ENCODE data around the gene PCMTD2.
"Not testable (repeated sequence)": the region's sequence is repeated elsewhere in the genome, so short reads cannot be mapped to it uniquely, and the experiment has no call there.

Gene PCMTD2

DNA sequence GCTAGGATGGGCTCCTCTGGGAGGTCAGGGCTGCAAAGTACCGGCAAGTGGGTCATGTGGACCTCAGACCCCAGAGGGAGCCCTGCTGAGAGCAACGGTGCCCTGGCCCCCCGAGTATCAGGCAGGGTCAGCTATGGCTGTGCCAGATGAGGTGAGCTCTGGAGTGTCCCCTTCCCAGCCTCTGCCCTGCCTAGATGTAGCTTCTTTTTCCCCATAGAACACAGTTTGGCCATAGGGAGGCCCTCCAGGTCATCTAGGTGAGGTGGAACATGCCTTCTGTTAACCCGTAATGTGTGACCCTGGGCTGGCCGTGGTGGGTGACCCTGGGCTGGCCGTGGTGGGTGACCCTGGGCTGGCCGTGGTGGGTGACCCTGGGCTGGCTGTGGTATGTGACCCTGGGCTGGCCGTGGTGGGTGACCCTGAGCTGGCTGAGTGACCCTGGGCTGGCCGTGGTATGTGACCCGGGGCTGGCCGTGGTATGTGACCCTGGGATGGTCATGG lies 21.2 kb upstream of the PCMTD2 start:
- Histone ChIP-seq H3K9me3 (ENCODE audit: severe bottlenecking) (no peaks in the 10 kb centered on the region), H3K27ac (ENCODE audit: poor library complexity, severe bottlenecking) (no peak overlapping the region), H3K4me1 (ENCODE audit: insufficient read depth, poor library complexity, severe bottlenecking) (no peaks in the 10 kb centered on the region), H3K36me3 (ENCODE audit: low read depth) (no peaks in the 10 kb centered on the region), H3K4me3 (ENCODE audit: severe bottlenecking) (no peak overlapping the region), H3K27me3 (ENCODE audit: insufficient read depth, poor library complexity, severe bottlenecking) (no peaks in the 10 kb centered on the region)
- TF ChIP-seq, protein P1, sequence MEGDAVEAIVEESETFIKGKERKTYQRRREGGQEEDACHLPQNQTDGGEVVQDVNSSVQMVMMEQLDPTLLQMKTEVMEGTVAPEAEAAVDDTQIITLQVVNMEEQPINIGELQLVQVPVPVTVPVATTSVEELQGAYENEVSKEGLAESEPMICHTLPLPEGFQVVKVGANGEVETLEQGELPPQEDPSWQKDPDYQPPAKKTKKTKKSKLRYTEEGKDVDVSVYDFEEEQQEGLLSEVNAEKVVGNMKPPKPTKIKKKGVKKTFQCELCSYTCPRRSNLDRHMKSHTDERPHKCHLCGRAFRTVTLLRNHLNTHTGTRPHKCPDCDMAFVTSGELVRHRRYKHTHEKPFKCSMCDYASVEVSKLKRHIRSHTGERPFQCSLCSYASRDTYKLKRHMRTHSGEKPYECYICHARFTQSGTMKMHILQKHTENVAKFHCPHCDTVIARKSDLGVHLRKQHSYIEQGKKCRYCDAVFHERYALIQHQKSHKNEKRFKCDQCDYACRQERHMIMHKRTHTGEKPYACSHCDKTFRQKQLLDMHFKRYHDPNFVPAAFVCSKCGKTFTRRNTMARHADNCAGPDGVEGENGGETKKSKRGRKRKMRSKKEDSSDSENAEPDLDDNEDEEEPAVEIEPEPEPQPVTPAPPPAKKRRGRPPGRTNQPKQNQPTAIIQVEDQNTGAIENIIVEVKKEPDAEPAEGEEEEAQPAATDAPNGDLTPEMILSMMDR (IDR thresholded peaks at IDR 0.05; ENCODE audit: poor library complexity, severe bottlenecking) = no peak
- no peak for ATAC-seq (ENCODE audit: low read depth)
- DNase-seq (ENCODE audit: low spot score) = peak; percentile 77

DNA sequence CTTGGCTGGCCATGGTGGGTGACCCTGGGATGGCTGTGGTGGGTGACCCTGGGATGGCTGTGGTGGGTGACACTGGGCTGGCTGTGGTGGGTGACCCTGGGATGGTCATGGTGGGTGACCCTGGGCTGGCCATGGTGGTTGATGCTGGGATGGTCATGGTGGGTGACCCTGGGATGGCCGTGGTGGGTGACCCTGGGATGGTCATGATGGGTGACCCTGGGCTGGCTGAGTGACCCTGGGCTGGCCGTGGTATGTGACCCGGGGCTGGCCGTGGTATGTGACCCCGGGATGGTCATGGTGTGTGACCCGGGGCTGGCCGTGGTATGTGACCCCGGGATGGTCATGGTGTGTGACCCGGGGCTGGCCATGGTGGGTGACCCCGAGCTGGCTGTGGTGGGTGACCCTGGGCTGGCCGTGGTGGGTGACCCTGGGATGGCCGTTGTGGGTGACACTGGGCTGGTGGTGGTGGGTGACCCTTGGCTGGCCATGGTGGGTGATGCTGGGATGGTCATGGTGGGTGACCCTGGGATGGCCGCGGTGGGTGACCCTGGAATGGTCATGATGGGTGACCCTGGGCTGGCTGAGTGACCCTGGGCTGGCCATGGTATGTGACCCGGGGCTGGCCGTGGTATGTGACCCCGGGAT lies 20.5 kb upstream of the PCMTD2 start:
- H3K27ac ChIP-seq (ENCODE audit: poor library complexity, severe bottlenecking); H3K4me1 ChIP-seq (ENCODE audit: insufficient read depth, poor library complexity, severe bottlenecking); H3K9me3 ChIP-seq (ENCODE audit: severe bottlenecking); H3K36me3 ChIP-seq (ENCODE audit: low read depth); H3K27me3 ChIP-seq (ENCODE audit: insufficient read depth, poor library complexity, severe bottlenecking); ATAC-seq (ENCODE audit: low read depth); H3K4me3 ChIP-seq (ENCODE audit: severe bottlenecking): not testable (repeated sequence)
- peak; percentile 81 for DNase-seq (ENCODE audit: low spot score)

DNA sequence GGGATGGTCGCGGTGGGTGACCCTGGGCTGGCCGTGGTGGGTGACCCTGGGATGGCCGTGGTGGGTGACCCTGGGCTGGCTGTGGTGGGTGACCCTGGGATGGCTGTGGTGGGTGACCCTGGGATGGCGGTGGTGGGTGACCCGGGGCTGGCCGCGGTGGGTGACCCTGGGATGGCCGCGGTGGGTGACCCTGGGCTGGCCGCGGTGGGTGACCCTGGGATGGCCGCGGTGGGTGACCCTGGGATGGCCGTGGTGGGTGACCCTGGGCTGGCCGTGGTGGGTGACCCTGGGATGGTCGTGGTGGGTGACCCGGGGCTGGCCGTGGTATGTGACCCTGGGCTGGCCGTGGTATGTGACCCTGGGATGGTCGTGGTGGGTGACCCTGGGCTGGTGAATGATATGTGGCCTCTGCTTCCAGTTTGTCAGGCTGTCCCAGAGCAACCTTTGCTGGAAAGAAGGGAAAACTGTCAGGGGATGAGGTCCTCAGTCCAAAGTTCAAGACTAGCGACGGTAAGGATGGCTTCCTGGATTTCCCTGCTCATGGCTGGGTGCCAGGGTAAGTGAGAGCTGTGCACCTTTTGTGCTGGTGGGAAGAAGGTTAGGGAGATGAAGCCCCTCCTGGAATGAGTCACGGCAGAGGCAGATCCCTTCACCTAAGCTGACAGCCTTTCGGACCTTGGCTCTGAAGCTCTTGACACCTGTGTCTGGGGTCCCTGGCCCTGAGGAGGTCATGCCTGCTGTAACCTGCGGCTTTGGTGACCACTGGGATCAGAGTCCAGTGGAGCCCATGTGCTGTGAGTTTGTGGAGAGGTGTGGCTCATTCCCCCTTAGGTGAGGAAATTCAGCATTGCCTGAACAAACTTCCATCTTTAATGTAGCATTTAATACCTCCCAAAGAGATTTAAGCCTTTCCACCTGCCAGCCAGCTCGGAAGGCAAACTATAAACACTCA lies 19.1 kb upstream of the PCMTD2 start:
- no peak overlapping the region for H3K4me3 ChIP-seq (ENCODE audit: severe bottlenecking)
- H3K4me1 ChIP-seq (ENCODE audit: insufficient read depth, poor library complexity, severe bottlenecking) = no peaks in the 10 kb centered on the region
- no peaks in the 10 kb centered on the region for H3K27me3 ChIP-seq (ENCODE audit: insufficient read depth, poor library complexity, severe bottlenecking)
- no peaks in the 10 kb centered on the region for H3K9me3 ChIP-seq (ENCODE audit: severe bottlenecking)
- no peak overlapping the region for H3K27ac ChIP-seq (ENCODE audit: poor library complexity, severe bottlenecking)
- ATAC-seq (ENCODE audit: low read depth) (no peak), DNase-seq (ENCODE audit: low spot score) (peak; percentile 74)
- no peaks in the 10 kb centered on the region for H3K36me3 ChIP-seq (ENCODE audit: low read depth)
- TF ChIP-seq, protein P1 (IDR thresholded peaks at IDR 0.05; ENCODE audit: poor library complexity, severe bottlenecking) = no peak

DNA sequence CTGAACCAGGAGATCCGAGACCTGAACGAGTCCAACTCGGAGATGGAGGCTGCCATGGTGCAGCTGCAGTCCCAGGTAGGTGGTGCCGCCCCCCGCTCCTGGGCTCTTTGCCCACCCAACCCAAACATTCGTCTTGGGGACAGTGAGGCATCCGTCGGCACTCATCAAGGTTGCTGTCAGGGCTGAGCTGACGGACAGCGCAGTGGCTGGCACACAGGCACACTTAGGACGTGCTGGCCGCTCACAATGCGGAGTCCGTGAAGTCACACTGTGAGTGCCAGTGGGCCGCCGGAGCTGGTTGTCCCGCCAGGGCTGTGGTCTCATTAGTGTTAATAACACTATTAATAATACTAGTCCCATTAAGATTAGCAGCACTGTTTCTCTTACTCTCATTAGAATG lies 18.2 kb upstream of the PCMTD2 start:
- TF ChIP-seq, protein P1 (IDR thresholded peaks at IDR 0.05; ENCODE audit: poor library complexity, severe bottlenecking) = no peak
- ATAC-seq (ENCODE audit: low read depth) = no peak

DNA sequence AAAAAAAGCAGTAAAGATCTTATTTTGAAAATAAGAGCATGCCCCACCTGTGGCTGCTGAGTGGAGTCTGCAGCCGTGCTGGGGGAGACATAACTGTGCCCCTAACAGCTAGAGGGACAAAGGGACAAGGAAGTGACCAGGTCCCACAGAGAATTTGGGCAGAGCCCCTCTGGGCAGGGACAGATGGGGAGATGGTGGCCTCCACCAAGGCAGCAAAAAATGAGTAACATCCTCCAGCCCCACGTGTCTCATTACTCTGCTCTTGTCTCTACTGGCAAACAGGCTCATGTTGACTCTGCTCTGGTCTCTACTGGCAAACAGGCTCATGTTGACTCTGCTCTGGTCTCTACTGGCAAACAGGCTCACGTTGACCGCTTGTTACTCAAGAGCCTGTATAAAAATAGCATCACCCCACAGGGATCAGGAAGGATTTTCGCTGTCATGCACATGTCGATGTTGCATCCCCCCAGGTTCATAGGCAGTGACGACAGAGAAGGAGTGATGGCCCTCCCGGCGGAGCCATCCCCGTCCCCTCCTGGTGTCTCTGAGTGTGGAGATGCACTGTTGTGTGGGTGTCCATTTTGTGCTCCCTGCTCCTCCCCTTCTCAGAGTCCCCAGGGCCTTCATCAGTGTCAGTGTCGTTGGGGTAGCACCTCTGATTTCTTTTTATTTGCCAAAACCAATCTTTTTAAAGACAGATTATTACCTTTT lies 17.3 kb upstream of the PCMTD2 start:
- Histone ChIP-seq H3K4me3 (ENCODE audit: severe bottlenecking) (no peak overlapping the region), H3K27me3 (ENCODE audit: insufficient read depth, poor library complexity, severe bottlenecking) (no peaks in the 10 kb centered on the region), H3K9me3 (ENCODE audit: severe bottlenecking) (no peaks in the 10 kb centered on the region), H3K27ac (ENCODE audit: poor library complexity, severe bottlenecking) (no peak overlapping the region), H3K36me3 (ENCODE audit: low read depth) (no peaks in the 10 kb centered on the region), H3K4me1 (ENCODE audit: insufficient read depth, poor library complexity, severe bottlenecking) (no peaks in the 10 kb centered on the region)
- TF ChIP-seq, protein P1 (IDR thresholded peaks at IDR 0.05; ENCODE audit: poor library complexity, severe bottlenecking) = no peak
- ATAC-seq (ENCODE audit: low read depth) (no peak), DNase-seq (ENCODE audit: low spot score) (peak; percentile 66)

More for the DNA sequence above, 18.2 kb upstream of the PCMTD2 start:
- H3K4me3 ChIP-seq (ENCODE audit: severe bottlenecking) = no peak overlapping the region
- H3K27me3 ChIP-seq (ENCODE audit: insufficient read depth, poor library complexity, severe bottlenecking) = no peaks in the 10 kb centered on the region
- H3K36me3 ChIP-seq (ENCODE audit: low read depth) = no peaks in the 10 kb centered on the region
- no peaks in the 10 kb centered on the region for H3K9me3 ChIP-seq (ENCODE audit: severe bottlenecking)
- DNase-seq (ENCODE audit: low spot score) = peak; percentile 83
- H3K4me1 ChIP-seq (ENCODE audit: insufficient read depth, poor library complexity, severe bottlenecking) = no peaks in the 10 kb centered on the region
- H3K27ac ChIP-seq (ENCODE audit: poor library complexity, severe bottlenecking) = no peak overlapping the region

Data from RWPE2 (cell line).